Tongue (tissue), 2 donors: ENCODE data around the gene PCK1. TPM values are rescaled to one million over a fixed set of nuclear protein-coding genes. Genes with fewer than 3 reads are reported as not detected.
"Not testable (repeated sequence)": the region's sequence is repeated elsewhere in the genome, so short reads cannot be mapped to it uniquely, and the experiment has no call there.

Experiments used
- DNase-seq: peaks from one replicate; pipeline ENCODE4 v3.0.0-alpha.2; 2015
- total RNA-seq: library from RNA; depleted of rRNA; stranded (reverse); fragments of >200 nt; gene quantifications from one replicate; pipeline ENCODE4 v1.2.3, GENCODE V29; 2014

Gene PCK1
- 0.72 TPM for total RNA-seq

DNA sequence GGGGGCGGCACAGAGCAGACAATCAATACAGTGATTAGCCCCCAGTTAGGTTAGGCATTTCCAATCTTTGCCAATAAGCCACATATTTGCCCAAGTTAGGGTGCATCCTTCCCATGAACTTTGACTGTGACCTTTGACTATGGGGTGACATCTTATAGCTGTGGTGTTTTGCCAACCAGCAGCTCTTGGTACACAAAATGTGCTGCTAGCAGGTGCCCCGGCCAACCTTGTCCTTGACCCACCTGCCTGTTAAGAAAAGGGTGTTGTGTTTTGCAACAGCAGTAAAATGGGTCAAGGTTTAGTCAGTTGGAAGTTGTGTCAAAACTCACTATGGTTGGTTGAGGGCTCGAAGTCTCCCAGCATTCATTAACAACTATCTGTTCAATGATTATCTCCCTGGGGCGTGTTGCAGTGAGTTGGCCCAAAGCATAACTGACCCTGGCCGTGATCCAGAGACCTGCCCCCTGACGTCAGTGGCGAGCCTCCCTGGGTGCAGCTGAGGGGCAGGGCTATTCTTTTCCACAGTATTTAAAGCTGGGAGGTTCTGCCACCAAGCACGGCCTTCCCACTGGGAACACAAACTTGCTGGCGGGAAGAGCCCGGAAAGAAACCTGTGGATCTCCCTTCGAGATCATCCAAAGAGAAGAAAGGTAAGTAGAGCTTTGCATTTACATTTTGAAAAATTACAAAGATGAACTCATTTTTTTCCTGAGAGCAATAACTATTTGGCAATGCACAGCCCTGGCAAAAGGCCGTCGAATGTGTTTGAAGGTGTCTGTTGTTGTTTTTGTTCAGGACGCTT lies at the start of gene PCK1:
Gene PCK1, plus strand, starts transcription at position 557 of the 802 bp plus-strand sequence. CDS start 302 bp downstream, outside the sequence.
- peak; percentile 63 for DNase-seq

DNA sequence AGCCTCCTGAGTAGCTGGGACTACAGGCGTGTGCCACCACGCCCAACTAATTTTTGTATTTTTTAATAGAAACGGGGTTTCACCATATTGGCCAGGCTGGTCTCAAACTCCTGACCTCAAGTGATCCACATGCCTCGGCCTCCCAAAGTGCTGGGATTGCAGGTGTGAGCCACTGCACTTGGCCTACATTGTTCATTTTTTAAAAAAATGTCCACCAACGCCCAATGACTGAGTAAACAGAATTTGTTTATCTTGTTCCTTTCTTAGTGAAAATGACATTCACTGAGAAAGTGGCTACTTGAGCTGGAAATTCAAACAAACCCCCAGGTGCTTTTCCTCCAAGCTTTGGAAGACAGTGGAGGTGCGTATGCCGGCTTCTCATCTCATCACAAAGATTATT lies 49.2 kb upstream of the PCK1 start:
- DNase-seq, result not testable (repeated sequence)

DNA sequence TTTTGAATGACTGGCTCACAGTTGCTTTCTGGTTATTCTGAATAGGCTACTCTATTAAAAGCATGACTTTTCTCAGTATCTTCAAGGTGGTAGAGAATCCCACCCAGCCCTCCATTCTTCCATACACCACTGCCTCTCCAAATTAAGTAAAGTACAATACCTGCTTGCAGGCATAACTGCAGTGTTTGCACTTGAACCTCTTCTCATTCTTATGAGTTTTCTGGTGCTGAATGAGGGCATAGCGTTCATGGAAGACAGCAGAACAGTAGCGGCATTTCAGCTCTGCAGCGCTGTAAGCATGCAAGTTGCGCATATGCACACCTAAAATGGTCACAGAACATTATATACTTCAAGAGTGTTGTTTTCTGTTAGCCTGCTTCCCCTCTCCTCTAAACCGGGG lies 48.5 kb upstream of the PCK1 start:
- no peak for DNase-seq

DNA sequence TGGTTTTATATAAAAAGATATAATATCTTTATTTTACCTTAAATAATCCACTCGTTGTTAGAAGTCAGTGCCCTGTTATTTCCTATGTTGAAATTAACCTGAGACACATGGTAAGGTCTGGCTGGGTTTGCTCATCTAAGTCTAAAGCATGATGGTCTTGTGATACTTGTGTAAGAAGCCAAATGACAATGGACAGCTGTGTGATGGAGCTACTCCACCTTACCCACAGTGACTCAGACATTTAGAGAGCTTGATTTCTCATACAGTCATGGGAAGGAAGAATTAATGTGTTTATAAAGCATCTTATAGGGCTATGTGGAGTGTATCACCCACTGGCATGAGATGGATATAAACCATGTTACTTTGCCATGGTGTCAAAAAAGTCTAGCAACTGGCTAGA lies 47.7 kb upstream of the PCK1 start:
- no peak for DNase-seq

DNA sequence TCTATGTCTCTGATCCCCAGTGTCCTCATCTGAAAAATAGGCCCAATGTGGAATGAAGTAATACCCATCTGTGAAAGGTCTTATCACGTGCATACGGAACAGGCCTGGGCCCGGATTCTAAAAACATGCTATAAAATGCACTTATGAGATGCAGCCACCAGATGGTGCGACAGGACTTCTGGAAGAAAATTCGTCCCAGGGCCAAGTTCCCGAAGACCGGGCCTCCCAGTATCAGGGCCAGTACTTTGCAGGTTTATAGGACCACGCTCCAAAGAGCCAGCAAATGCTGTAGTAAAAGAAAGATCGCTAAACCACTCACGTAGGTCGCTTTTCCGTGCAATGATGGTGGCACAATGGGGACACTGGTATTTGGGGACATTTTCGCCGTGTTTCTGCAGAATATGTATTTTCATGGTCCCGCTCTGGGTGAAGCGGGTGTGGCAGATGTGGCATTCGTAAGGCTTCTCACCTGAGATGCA lies 46.6 kb upstream of the PCK1 start:
- peak; percentile 87 for DNase-seq

DNA sequence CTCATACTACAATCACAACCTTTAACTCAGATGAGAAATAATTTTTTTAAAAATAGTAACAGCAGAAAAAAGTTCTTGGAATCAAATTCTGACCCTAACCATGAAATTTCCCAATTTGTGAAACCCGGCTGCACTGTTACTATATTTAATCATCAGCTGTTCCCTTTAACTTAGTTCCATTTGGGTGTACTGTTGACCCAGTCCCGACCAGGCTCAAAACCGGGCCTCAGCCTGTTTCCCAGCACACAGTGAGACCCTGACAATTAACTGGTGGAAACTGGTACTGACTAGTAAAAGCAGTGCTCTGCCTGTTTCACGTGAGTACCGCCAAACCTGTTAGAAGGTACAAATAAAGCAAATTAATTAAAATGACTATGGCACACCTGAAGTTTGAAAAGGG lies 43.0 kb upstream of the PCK1 start:
- DNase-seq, result no peak

DNA sequence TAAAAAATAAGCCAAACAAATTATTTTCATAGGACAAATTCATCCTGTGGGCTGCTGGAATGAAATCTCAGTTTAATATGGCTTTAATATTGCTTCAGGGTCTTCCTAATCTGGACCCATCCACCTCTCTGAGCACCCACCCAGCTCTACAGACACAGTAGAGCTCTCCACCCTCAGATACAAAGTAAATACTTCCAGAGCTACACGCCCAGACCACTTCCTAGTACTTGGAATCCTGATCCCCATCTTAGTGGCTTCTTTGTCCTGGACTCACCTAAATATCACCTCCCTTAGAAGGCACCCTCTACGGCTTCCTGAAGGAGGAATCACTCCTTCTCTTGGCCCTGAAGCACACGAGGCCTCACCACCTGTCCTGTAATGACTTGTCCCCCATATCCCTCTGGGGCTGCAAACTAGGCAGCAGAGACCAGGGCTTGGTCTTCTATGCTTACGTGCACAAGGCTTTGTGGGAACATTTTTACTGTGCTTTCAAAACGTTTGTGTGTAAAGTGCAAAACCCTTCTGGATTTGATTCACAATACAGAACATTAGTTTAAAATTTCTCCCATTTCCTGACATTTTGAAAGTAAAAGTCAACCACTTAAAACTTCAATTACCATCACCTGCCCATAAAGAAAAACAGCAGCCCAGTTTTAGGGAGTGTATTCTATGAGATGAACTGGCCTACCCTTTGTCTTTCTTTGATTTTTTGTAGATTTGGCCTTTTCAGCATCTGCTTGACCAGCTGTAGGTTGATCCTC lies 38.4 kb upstream of the PCK1 start:
- no peak for DNase-seq

DNA sequence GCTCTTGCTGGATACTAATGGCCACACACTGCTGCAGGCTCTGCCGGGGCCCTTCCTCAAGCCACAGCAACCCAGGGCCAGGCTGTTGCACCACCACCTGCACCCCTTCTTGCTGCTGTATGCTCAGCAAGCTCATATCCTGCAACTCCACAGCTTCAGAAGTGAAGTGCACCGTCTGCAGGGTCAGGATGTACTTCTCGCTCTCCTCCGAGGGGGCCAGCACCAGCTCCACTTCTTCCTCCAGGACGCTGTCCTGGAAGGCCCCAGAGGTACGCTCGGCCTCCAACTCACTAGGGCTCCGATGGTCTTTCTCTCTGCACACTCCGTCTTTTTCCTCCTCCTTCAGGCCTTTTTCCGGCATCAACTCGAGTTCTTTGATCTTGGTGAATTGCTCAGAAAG lies 37.1 kb upstream of the PCK1 start:
- no peak for DNase-seq

DNA sequence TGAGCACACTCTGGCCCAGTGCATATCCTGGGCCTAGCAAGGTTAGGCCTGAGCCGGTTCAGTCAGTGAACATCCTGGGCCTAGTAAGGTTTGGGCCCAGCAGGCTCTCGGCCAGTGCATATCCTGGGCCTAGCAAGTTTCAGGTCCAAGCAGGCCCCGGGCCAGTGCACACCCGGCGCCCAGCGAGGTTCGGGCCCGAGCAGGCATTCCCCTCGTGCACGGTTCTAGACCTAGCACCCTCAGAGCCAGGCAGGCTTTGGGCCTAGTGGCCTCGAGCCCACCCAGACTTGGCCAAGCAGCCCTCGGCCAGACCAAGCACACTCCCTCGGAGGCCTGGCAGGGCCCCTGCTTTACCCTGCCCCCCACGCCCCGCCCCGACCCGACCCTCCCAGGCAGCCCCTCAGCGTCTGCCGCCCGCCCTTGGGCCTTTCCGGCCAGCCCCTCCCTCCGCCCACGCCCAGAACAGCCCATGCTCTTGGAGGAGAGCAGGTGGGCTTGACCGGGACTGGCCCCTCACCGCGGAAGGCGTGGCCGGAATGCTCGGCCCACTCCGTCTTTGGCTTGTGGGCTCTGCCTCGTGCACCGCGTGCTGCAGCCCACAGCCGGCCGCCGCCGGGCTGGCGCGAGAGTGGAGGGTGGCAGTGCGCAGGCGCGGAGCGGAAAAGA lies 36.3 kb upstream of the PCK1 start, which contains the start of gene CTCFL:
Gene CTCFL, minus strand, starts transcription at position 630 of the 666 bp plus-strand sequence. CDS start 935 bp downstream, outside the sequence.
- no peak for DNase-seq

DNA sequence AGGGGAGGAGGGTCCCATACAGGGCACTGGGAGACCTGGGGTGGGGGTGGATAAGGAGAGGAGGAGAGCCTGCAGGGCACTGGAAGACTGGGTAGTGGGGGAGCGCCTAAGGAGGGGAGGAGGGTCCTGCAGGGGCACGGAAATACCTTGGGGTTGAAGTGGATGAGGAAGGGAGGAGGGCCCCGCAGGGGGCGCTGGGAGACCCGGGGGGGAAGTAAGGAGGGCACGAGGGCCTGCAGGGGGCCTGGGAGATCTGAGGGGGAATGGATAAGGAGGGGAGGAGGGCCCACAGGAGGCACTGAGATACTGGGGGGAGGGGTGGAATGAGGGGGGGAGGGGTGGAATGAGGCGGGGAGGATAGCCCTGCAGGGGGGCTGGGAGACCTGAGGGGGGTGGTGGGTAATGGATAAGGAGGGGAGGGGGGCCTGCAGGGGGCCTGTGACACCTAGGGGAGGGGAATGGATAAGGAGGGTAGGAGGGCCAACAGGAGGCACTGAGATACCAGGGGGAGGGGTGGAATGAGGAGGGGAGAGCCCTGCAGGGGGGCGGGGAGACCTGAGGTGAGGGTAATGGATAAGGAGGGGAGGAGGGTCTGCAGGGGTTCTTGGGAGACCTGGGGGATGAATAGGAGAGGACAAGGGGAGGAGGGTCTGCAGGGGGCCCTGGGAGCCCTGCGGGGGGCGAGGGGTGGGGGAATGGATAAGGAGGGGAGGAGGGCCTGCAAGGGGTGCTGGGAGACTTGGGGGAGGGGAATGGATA lies 35.4 kb upstream of the PCK1 start:
- DNase-seq, result no peak

DNA sequence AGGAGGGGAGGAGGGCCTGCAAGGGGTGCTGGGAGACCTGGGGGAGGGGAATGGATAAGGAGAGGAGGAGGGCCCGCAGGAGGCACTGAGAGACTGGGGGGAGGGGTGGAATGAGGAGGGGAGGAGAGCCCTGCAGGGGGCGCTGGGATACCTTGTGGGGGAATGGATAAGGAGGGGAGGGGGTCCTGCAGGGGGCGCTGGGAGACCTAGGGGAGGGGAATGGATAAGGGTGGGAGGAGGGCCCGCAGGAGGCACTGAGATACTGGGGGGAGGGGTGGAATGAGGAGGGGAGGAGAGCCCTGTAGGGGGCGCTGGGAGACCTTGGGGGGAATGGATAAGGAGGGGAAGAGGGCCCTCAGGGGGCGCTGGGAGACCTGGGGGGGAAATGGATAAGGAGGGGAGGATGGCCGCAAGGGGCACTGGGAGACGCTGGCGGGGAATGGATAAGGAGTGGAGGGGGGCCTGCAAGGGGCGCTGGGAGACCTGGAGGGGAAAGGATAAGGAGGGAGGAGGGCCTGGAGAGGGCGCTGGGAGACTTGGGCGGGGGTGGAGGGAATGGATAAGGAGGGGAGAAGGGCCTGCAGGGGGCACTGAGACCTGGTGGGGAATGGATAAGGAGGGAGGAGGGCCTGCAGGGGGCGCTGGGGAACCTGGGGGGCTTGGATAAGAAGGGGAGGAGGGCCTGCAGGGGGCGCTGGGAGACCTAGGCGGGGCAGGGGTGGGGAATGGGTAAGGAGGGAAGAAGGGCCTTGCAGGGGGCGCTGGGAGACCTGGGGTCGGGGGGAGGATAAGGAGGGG lies 34.6 kb upstream of the PCK1 start:
- DNase-seq, result no peak

DNA sequence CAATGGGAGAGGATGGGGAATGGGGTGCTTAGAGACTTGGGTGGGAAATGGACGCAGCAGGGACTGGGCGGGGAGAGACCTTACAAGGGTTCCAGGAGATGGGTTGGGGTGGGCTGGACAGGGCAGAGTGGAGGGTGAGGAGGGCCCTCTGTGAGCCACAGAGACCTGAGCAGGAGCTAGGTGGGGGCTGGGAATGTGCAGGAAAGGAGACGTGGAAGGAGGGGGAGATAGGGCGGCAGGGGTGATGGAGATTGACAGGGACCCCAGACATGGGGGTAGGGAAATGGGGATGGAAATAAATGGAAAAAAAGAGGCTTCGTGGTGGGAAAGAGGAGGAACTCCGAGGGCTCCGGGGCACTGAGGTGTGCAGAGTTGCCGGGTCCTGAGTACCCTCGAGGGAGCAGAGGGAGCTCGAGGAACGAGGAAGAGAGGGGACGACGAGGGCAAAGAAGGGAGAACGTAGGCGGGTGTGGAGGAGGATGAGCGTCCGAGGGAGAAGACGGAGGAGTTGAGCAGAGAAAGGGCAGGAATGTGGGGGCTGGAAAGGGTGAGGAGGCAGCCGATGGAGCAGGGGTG lies 33.9 kb upstream of the PCK1 start:
- no peak for DNase-seq

DNA sequence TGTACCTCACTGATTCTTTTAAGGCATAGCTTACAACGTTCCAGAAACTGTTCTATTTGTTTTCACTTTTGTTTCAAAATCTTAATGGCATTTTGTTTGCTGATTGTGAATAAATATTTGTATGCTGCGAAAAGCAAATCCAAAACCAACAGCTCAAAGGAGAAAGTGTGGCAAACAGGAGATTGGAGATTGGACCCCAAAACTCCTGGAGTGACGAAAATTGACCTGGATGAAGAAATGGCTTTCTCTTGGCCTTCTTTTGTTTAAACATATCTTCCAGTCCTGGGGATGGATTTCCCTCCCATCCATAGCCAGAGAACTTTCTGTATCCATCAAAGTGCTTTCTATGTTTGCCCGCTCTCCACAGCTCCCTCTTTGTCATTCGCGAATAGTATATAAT lies 33.2 kb upstream of the PCK1 start:
- DNase-seq, result no peak

DNA sequence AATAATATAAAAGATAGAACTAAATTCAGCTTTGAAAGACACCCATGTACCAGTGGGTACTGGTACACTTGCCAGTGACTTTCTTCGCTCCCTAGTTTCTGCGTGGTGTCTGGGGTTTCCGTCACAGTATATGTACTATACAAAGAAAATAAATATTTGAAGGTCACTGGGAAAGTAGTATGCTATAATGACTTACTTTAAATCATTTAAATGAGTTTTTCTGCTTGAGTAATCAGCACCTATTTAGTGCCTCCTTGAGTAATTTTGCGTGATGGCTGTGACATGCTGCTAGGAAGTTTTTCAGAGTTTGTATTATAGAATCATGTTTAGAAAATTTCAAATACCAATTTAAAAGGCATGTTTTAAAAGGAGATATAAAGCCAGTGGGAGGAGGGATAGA lies 32.8 kb upstream of the PCK1 start:
- no peak for DNase-seq

DNA sequence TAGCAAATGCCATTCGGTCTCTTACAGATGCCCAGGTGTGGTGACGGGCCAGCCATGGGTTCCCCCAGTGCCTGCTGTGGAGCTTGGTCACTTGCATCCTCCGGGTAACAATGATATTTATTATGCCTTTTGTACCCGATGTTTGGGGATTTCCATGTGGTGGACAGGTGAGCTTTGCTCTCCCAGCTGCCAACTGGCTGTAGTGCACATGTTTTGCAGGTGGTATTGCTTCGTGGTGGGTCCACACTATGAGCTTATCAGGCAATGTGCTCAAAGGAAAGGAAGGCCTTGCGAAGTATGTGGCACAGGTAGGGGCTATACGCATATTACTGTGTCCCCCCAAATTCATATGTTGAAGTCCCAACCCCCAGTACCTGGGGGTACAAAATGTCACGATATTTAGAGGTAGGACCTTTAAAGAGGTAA lies 31.7 kb upstream of the PCK1 start:
- DNase-seq, result no peak

DNA sequence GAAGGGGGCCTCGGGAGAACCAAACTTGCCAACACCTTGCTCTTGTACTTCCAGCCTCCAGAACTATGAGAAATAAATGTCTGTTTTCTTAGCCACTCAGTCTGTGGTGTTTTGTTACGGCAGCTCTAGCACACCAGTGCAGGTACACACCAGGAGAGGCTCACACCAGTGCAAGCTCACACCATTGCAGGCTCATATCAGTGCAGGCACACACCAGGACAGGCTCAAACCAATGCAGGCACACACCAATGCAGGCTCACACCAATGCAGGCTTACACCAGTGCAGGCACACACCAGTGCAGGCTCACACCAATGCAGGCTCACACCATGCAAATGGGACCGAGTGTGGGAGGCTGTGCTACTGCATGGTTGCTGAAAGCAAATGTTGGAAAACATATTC lies 31.1 kb upstream of the PCK1 start:
- no peak for DNase-seq

DNA sequence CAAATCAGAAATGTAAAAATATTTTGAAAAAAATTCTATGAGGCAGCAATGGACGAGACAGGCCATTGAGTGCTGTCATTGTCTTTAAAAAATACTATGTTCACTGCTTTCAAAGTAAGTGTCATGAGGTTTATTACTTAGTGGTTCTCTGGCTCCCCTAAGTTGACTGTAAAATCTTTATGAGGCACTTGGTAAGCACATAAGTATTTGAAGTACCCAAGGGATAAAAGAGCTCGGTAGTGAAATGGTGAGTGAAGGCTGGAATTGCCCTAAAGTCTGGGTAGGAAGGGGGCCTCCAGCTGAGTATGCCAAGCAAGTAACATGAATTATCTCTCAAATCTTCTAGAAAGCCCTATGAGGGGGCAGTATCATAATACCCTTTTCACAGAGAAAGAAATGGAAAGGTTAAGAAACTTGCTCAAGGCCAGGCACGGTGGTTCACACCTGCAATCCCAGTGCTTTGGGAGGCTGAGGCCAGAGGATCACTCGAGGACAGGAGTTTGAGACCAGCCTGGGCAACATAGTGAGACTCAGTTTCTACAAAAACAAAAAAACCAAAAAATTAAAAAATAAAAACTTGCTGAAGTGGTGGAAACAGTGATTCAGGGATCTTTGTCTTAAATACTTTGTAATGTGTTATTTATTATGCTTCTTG lies 30.5 kb upstream of the PCK1 start:
- DNase-seq, result no peak

DNA sequence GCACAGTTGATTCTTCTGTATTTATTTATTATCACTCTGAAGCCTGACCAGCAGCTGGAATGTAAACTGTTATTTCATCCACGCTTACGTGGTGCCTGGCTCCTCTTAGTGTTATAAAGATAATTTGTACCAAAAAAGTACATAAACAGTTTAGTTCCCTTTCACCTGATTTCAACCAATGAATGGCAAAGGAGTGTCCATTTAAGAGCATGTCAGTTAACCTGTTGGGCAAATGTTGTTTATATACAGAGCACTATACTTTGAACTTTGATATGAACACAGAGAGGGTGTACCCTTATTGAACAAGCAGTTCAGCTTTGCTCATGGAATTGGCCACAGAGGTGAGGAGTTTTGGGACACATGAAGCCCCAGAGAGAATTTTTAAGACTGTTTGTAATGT lies 28.8 kb upstream of the PCK1 start:
- DNase-seq, result no peak

DNA sequence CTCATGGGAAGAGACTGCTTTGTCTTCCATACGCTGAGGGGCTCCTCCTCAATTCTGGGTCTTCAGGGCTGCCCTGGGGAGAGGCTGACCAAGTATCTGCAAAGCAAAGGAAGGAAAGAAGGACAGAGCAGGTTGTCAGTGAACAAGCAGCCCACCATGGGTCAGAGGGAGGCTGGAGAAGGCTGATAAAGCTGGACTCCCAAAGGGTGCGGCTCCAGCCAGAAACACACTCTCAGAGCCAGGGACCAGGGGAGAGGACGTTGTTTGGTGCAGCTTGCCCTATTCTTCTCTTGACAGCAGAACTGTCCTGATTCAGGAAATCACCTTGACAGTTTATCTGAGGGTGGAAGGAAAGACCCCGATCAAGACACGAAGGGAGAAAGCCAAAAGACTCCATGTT lies 25.6 kb upstream of the PCK1 start:
- no peak for DNase-seq

DNA sequence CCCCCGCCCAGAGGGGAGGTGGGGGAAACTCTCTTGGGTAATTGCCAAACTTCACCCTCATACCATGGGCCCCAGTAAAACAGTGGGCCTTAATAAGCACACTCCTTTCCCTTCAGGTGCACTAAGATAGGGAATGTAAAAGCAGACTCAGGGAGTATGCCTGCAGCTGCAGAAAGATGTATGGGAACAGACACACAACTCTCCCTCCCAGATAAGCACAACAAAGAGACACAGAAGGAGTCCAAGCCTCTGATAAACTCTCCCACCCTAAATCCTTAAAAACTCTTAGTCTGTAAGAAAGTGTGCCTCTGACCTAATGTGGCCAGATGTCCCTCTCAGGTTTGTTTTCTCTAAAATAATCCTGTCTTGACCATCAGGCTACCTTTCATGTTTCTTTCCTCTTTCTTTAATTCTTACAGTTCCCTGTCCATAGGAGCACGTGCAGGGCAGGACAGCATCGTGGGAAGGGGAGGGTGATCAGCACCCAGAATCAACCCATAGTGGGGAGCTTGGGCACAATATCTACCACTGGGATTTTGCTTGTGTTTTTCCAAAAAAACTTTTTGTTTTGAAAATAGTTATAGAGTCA lies 24.7 kb upstream of the PCK1 start:
- no peak for DNase-seq
